Breast epithelium (tissue), 3 donors: ENCODE measurements around the gene KRT4.

Source experiments
- POLR2A ChIP-seq: fragments of 450-650 bp; IDR thresholded peaks from one replicate; pipeline ENCODE4 v1.6.1; 2016; ENCODE audit warnings: antibody characterized with exemption, mild to moderate bottlenecking, moderate library complexity
- TF ChIP-seq, protein P1 (sequence below), 3 donors: fragments of 450-650 bp; IDR thresholded peaks; one replicate each; pipeline ENCODE4 v1.5.1; 2016 to 2017; ENCODE audit warnings: antibody characterized with exemption in 3 of 3, mild to moderate bottlenecking in 3 of 3, moderate library complexity in 3 of 3

DNA sequence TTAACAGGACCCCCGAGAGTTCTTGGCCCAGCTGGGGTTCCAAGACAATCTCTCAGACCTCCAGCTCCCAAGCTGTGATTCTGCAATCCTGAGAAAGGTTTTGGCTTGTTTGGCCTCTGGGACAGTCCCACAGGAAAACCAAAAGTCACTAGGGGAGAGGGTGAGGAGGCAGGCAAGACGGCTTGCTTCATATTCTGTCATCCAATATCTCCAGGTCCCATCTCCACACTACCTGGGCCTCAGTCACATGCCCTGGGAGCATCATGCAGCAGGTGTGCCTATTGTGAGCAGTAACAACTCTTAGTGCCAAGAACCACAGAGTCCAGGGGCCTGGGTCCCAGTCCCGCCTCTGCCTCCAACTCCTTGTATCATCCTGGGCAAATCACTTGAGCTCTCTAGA, 18.5 kb upstream of the KRT4 start:
- TF ChIP-seq, protein P1, sequence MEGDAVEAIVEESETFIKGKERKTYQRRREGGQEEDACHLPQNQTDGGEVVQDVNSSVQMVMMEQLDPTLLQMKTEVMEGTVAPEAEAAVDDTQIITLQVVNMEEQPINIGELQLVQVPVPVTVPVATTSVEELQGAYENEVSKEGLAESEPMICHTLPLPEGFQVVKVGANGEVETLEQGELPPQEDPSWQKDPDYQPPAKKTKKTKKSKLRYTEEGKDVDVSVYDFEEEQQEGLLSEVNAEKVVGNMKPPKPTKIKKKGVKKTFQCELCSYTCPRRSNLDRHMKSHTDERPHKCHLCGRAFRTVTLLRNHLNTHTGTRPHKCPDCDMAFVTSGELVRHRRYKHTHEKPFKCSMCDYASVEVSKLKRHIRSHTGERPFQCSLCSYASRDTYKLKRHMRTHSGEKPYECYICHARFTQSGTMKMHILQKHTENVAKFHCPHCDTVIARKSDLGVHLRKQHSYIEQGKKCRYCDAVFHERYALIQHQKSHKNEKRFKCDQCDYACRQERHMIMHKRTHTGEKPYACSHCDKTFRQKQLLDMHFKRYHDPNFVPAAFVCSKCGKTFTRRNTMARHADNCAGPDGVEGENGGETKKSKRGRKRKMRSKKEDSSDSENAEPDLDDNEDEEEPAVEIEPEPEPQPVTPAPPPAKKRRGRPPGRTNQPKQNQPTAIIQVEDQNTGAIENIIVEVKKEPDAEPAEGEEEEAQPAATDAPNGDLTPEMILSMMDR (IDR thresholded peaks at IDR 0.05) = no peak
- no peak for TF ChIP-seq POLR2A
